ENCODE measurements around the gene RERE.

RERE gene

GRCh38 chr1:8685463-8685862 is 132.0 kb downstream of the RERE start:
- no peak for DNase-seq

- no peak for DNase-seq
Measured at GRCh38 chr1:8684590-8684989, 132.8 kb downstream of the RERE start.

- DNase-seq: no peak
Measured at GRCh38 chr1:8682573-8682972, 134.9 kb downstream of the RERE start.

DNA sequence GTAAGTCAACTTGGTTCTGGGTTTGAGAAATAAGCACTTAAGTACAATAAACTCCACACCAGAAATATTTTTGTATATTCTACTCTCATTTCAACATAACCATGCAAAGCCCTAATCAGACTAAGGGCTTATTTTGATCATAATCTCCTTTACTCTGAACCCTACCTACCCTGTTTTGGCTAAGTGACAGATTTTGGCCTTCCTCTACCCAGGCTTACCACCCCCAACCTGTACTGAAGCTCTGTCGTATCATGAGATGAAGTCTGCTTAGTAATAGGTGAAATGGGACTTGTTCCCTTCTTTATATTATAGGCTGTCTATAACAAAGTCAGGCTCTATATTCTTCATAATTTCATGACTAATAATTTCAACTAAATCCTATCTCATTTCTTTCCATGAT is 135.5 kb downstream of the RERE start:
- no peak for DNase-seq

GRCh38 chr1:8680664-8681650 is 136.5 kb downstream of the RERE start:
- no peak for DNase-seq

DNA sequence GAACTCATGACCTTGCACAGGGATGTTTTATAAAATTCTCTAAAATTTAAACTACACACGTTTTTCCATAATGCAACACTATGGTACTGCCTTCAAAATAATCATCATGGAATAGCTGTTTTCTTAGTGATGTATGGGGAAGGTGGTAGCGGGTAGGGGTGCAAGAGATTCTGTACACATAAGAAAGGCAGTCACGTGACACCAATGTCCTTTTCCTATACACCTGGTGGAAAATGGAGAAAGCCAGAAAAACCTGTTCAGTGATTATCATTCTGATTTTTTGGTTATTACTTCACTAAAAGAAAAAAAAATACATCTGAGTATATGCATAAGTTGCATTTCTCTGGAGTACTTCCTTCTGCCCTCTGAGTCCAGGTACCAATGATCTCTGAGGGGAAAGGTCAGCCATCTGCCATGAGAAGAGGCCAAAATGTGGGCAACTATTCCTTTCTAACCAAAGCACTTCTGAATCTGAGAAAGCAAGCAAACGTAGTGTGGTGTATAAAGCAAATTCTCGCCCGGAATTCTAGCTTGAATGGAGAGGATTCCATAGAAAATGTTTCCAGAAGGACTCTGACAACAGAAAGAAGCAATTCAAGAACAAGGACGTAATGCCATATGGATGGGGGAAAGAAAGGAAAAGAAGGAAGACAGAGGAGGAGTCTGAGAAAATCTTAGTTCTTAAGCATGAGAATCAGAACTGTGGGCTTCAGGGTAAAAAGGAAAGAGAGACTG is 137.3 kb downstream of the RERE start:
- DNase-seq: no peak

DNA sequence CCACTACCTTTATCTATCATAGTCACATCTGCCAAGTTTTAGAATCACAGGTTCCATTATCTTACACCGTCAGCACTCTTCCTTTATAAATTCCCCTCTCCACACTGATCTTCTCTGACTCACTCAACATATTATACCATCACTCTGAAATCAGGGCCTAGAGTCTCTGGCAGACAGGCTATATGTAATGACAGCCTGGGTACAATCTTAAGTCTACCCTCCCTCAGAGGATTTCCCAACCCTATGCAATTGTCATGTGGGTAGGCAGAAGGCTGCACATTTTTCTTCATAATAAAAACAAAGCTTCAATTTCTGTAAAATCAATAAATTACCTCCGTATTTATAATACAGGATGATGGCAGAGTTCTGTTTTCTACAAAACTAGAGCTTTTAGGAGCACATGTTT is 138.0 kb downstream of the RERE start:
- DNase-seq: peak in 3 of 4 experiments; percentile 20 to 52 (median 32)

DNA sequence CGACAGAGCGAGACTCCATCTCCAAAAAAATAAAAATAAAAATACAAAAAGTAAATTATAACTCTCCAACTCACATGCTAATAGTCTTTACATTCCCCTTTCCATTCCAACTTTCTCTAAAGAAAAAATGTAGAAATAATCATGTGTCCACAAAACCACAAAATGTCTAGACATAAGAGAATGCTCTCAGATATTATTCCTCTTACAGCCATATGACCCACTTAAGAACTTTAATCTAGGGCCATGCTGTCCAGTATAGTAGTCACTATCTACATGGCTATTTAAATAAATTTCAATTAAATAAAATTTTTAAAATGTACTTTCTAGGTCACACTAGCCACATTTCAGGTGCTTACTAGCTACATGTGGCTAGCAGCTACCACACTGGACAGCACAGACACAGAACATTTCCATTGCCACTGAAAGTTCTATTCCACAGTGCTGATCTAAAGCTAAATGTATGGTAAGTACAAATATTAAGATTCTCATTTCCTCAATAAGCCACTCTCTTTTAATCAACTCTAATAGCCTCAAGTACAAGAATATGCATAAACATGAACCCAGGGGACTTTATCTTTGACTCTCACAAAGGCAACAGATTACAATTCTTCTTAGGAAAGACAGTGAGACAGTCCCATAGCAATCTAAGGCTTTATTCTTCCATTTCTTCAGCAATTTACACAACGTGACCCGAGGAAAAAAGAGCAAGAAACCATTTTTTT is 138.6 kb downstream of the RERE start:
- no peak for DNase-seq

DNA sequence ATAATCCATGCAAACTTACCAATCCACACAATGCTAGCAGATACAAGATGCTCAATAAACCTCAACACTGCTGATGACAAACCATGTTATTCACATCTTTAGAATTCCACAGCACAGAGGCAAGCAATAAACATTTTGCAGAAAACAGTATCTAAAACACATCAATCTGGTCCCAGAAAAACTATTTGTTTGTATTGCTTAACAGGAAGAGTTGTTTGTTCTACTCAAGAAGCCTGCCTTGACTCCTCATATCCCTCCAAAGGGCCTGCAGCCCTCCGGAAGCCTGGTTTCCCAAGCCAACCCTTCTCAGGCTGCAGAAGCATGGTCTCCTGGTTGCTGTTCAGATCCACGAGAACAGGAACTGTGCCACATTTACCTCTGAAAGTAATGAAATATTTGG is 139.7 kb downstream of the RERE start:
- DNase-seq: no peak

DNA sequence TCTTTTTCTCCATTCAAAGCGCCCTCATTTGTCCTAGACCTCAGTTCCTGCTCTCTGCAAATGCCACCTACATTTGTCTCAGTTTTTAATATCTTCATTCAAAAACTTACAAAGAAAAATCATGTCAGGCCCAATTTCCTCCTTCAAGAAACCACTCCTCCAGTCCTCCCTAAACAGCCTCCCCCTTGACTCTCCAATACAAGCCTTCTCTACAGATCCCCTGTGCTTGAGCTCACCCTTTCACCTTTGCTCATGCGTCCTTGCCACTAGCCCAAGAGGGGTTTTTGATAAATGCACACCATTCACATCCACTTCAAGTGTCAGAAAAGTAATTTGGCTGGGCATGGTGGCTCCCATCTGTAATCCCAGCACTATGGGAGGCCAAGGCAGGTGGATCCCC is 140.6 kb downstream of the RERE start:
- no peak for DNase-seq

DNA sequence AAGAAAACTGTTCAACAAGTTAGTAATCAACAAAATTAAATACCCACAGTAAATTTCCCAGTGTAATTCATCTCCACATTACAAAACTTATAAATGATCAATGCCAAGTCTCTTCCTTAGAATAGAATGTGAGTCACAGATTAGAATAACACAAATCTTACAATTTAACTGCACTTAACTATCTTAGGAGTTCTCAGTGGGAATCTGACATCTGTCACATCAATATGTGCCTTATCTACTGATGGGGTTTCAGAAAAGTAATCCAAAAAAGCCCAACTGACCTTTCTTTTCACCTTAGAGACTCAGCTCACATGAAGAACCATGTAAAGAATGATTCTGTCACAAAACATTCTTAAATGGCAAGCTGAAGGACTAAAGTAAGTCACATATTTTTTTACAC is 141.4 kb downstream of the RERE start:
- no peak for DNase-seq

DNA sequence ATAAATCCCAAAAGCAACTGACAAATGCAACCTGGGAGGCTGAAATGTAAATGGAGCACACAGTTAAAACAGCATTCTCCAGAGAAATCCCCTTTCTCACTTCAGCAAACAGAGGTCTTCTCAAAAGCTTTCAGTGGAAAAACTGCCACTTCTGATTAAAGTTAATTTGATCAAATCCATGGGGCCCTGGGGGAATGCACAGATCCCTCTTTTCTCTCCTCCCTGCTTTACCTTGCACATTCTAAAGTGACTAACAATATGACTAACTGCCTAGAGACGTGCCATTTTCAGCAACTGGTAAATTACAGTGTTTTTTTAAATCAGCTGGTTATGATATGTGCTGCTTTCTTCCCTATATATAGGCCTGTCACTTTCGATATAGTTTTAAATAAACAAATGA is 142.5 kb downstream of the RERE start:
- DNase-seq: no peak

GRCh38 chr1:8674481-8674880 is 143.0 kb downstream of the RERE start:
- DNase-seq: peak in 2 of 4 experiments; percentile 35 to 47

GRCh38 chr1:8671306-8671917 is 146.0 kb downstream of the RERE start:
- DNase-seq: peak; percentile 57 to 76 (median 70)

- DNase-seq: no peak
Measured at GRCh38 chr1:8670371-8670818, 147.0 kb downstream of the RERE start.

GRCh38 chr1:8669606-8670335 is 147.7 kb downstream of the RERE start:
- no peak for DNase-seq

GRCh38 chr1:8667869-8668594 is 149.4 kb downstream of the RERE start:
- no peak for DNase-seq

DNA sequence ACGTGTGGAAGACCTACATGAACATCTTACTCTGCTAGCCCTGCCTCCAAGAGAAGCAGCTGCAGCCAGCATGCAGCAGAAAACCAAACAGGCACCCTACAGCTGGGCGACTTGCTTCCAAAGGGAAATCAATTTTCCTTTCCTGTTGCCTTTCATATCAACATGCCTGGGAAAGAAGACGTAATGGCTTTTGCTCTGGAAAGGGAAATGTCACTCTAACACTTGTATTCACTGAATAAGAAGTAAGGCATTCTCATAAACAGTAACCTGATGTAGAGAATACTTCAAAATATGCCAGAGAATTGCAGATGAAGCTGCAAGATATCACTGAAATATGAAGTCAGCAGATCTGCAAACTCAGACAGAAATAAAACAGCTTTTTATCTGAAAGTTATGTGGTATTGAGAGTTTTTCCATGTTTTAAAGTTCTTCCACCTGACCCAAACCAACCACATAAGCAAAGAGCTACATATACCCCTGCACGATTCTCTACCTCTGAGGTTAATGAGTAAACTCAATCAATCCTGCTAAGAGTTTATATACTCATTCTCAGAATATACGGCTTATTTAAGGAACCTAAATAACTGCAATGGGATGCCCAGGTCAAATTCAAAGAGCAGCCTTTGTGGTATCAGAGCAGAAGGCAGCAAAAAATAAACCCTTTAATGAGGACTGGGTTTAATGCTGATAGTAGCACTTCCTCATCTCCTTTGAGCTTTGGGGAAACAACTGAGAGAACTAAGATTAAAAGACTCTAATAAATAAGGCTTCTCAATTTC is 150.9 kb downstream of the RERE start:
- DNase-seq: peak in 2 of 4 experiments; percentile 21 to 38

DNA sequence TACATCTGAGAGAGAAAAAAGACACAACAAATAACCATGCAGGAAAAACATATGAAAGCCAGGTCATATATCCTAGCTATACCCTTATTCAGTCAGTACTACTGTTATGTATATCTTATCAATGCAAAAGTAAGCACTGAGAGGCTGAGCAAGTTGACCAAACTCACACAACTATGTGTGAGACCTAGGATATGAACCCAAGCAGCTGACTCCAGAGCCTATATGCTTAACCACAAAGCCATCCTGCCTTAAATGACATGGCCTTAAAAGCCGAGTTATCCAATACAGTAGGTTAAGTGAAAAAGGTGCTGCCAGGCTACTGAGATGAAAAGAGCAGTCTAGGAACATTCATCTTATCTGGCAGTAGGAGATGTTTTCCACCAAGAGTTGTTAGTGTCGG is 151.6 kb downstream of the RERE start:
- DNase-seq: no peak

DNA sequence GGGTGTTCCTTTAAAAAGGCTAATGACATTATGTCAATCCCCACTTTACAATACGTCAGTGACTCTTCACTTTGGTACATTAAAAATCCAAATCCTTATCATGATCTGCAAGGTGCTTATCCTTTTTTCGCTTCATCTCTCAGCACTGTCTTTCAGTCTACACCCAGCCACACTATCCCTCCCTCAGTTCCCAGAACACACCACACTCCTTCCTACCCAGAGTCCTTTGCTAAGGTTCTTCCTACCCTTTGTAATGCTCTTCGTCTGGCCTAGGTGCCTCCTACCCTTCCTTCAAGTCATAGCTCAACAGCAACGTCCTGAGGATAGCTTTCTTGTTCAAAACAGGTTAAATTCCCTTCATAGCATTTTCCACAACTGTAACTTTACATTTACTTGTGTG is 152.6 kb downstream of the RERE start:
- DNase-seq: no peak
